CD4-positive, alpha-beta T cell treated with Interferon alpha-2 for 1 hour (primary cell): ENCODE data around the gene GRAMD4.

Experiments
- DNase-seq, 2 donors: peaks; one replicate each; pipeline ENCODE4 v3.0.0-alpha.2; 2020 to 2022

Gene GRAMD4

GRCh38 chr22:46583571-46583970, 36.6 kb upstream of the GRAMD4 start:
- DNase-seq, result no peak

GRCh38 chr22:46584081-46584921, 35.9 kb upstream of the GRAMD4 start:
- no peak for DNase-seq

GRCh38 chr22:46585340-46586122, 34.7 kb upstream of the GRAMD4 start:
- no peak for DNase-seq

GRCh38 chr22:46586123-46586519, 34.1 kb upstream of the GRAMD4 start:
- no peak for DNase-seq

- no peak for DNase-seq
Measured at GRCh38 chr22:46586531-46587011, 33.6 kb upstream of the GRAMD4 start.

GRCh38 chr22:46587061-46587460, 33.1 kb upstream of the GRAMD4 start:
- DNase-seq, result peak in 1 of 2 donors; percentile 30

- DNase-seq, result peak; percentile 27 to 79
Measured at GRCh38 chr22:46587492-46588278, 32.5 kb upstream of the GRAMD4 start.

- DNase-seq, result no peak
Measured at GRCh38 chr22:46588279-46589140, 31.7 kb upstream of the GRAMD4 start.

GRCh38 chr22:46589141-46589748, 30.9 kb upstream of the GRAMD4 start:
- no peak for DNase-seq

- DNase-seq, result no peak
Measured at GRCh38 chr22:46589871-46590271, 30.3 kb upstream of the GRAMD4 start.

- DNase-seq, result no peak
Measured at GRCh38 chr22:46590334-46590733, 29.9 kb upstream of the GRAMD4 start.

GRCh38 chr22:46591930-46592329, 28.3 kb upstream of the GRAMD4 start:
- no peak for DNase-seq

- DNase-seq, result peak; percentile 35 to 45
Measured at GRCh38 chr22:46592390-46592872, 27.8 kb upstream of the GRAMD4 start.

- peak in 1 of 2 donors; percentile 62 for DNase-seq
Measured at GRCh38 chr22:46593211-46593681, 26.9 kb upstream of the GRAMD4 start.

- no peak for DNase-seq
Measured at GRCh38 chr22:46593996-46594946, 25.9 kb upstream of the GRAMD4 start.

GRCh38 chr22:46594947-46595298, 25.3 kb upstream of the GRAMD4 start:
- DNase-seq, result no peak

- DNase-seq, result no peak
Measured at GRCh38 chr22:46595545-46595944, 24.6 kb upstream of the GRAMD4 start.

GRCh38 chr22:46596032-46596441, 24.1 kb upstream of the GRAMD4 start:
- DNase-seq, result no peak

- DNase-seq, result no peak
Measured at GRCh38 chr22:46596819-46597218, 23.4 kb upstream of the GRAMD4 start.

- DNase-seq, result no peak
Measured at GRCh38 chr22:46598224-46598623, 22.0 kb upstream of the GRAMD4 start.
